HTERT RPE-1 (cell line): Measurements from ENCODE around the gene PDLIM1.
"Not testable (repeated sequence)": the region's sequence is repeated elsewhere in the genome, so short reads cannot be mapped to it uniquely, and the experiment has no call there.

ENCODE experiments used
- in situ Hi-C: fragments of 300-500 bp; cut with MboI; formaldehyde crosslinking; loops from 4 replicates; pipeline ENCODE4 v1.14.3; 2020; ENCODE audit warnings: low sequenced_read_pairs

PDLIM1 gene

DNA sequence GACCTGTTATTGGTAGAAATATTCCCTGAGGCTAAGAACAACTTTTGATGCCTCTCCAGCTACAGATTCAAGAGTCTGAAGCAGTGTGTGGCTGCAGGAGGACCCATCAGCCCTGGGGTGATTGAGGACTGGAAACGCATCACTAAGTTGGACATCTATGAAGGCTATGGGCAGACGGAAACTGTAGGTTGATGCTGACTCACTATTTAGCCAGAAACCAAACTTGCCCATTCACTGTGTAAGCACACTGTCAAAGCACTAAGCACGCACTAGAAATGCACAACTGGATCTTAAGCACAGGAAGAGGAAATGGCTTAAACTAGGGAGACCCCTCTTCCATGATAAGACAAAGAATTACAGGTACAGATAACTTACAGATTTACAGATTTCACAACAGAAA is 76.0 kb downstream of the PDLIM1 start:
- in situ Hi-C loops = no loop called here

DNA sequence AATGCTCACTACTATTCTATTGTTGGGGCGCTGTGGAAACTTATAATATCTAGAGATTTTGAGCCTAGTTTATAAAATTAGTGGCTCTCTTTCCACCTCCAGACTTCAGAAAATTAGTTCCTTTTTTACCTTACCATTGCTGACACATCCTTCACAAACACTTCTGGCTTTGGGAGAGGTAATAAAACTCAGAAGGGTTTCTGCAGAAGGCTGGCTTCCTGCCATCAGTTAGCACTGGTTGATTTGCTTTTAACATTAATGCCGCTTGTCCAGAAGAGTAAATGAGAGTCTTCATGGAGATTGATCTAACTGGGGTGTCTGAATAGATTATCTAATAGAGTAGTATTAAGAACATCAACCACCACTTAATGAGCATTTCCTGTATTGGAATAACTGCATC is 76.4 kb downstream of the PDLIM1 start:
- in situ Hi-C loops = no loop called here

DNA sequence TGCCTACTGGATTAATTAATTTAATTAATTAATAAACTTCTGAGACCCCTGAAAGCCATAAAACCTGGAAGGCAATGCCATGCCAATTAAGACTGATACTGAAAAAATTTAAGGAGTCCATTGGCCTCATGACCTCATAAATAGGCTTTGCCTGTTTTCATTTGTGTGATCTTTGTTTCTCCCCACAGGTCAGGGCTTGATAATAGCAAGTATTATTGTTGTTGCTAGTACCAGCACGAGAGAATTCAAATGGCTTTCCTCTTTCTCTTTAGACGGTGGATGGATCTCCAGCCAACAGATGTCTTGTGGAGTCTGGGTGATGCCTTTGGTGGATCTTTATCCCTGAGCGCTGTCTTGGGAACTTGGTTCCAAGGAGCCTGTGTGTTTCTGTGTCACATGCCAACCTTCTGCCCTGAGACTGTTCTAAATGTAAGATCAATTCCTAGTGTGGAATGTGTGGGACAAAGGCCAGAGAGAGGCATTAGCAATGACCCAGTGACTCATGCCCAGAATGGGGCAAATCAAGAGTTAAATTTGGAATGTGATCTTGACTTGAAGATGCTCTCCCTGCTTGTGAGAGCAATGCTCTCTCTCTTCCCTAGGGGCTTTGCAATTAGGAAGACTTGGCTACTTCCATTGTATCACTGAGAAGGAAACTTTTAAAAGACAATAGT is 79.1 kb downstream of the PDLIM1 start:
- in situ Hi-C loops = no loop called here

DNA sequence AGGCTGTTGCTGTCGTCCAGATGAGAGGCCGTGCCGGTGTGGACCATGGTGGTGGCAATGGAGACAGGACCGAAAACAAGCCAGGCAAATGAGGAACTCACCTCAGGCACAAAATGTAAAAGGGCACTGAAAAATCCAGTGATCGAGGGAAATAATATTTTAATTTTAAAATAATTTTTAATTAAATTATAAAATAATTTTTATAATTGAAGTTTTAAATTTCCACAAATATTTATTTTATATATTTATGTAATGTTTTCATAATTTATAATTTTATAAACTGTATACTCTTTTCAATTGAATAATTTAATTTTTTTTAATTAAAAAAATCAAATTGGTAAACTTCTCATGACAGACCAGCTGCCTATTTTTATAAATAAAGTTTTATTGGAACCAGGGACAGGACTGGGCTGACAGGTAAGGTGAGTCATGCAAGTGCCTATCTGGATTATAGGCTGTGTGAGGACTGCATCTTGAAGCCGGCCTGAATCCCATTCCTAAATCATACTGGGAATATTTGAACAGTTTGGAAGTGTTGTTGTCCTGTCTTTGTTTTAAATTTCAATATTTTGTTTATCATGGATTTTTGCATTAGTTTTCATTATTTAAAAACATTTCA is 81.2 kb downstream of the PDLIM1 start:
- in situ Hi-C loops = no loop called here

DNA sequence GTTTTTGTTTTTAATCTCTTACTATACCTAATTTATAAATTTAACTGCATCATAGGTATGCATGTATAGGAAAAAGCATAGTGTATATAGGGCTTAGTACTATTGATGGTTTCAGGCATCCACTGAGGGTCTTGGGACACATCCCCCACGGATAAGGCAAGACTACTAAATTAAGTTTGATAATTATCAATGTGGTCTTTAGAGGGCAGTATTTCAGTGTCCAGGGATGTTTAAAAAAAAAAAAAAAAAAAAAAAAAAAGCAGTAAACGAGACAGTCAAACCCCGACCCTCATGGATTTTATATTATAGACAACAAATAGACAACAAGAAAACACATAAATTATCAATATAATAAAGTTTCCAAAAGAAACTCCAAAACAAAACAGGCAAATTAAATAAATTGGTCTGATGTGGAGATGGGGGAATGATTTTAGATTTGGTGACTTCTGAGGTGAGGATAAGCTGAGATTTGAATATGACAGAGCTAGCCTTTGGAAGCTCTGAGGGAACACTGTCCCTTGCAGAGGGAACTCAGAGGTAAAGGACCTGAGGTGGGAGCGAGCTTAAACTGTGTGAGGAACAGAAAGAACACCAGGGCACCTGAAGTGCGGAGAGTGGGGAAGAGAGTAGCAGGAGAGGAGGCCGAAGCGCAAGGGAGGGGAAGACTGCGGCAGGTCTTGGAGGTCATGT is 82.0 kb downstream of the PDLIM1 start:
- in situ Hi-C loops = no loop called here

DNA sequence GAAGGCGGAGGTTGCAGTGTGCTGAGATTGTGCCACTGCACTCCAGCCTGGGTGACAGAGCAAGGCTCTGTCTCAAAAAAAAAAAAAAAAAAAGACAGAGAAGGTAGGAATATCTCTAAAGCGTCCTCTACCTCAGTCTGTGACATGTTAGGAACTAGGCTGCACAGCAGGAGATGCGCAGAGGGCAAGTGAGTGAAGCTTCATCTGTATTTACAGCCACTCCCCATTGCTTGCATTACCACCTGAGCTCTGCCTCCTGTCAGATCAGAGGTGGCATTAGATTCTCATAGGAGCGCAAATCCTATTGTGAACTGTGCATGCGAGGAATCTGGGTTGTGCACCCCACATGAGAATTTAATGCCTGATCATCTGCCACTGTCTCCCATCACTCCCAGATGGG is 87.9 kb downstream of the PDLIM1 start:
- in situ Hi-C loops = not testable (repeated sequence)

DNA sequence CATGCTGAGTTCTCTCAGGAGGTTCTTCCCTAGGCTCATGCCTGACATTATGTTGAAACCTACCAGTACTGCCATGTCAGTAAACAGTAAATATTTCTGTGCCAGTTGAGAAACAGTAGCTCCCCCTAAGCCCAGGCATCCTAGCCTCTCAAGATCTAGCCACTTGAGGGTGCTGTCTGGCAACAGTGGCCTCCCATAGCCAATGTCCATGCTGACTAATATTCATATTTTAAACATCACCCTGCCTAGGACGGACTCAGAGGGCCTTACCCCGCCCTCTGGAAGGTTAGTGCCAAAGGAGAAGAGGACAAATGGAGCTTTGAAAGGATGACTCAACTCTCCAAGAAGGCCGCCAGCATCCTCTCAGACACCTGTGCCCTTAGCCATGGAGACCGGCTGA is 89.1 kb downstream of the PDLIM1 start:
- in situ Hi-C loops = no loop called here

DNA sequence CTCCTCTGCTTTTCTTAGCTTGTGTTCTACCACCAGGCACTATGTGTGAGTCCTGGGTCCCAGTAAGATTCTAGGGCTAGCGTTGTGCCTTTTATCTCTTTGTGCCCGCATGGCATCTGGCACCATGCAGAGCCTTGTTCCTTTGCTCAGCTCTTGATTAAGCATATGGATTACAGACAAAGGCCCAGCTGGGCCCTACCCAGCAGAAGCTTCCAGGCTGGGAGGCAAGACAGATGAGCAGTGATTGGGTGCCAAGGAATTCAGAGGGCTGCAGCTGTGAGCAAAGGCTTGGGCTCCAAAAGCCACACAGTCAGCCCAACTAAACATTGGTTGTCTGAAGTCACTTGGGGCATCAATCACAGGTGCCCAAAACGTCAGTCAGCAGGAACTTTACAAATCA is 94.8 kb downstream of the PDLIM1 start:
- in situ Hi-C loops = no loop called here

DNA sequence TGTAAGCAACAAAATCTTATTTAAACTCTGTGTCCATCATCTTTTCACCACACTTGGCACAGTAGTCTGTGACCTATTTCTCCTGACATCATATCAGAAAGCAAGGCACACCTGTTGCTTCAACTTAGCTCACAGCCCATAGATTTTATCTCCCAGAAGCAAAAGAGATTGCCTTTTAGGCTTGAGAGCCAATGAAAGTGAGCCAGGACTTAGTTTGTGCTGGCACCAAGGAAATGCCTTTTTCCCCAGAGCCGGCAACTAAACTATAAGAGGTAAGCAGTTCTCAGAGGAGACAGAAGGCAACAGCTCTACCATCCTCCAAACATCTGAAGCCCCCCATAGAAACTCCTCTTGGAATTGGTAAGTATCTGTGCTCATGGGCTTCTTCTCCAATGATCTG is 96.9 kb downstream of the PDLIM1 start, which contains the start of gene ACSM6:
Gene ACSM6 (plus strand): TSS at position 295 of the 400 bp plus-strand sequence. CDS start 248 bp downstream, outside the sequence.
- in situ Hi-C loops = no loop called here

DNA sequence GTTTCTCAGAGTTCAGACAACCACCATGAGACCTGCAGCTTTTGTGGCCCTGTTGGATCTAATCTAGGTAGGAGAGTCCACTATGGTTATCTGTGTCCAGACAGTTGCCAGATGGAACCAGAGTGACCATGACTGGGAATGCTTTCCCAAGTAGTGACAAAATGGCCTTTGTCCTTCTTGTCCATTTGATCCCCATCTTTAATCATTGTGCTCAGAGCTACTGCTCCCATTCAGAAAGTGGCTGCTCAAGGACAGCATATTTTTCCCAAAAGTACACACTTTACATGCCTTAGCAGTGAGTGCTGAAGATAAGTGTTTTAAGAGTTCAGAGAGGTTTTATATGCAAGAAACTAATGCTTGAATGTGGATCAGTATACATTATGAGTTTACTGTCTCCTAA is 102.2 kb downstream of the PDLIM1 start:
- in situ Hi-C loops = no loop called here

DNA sequence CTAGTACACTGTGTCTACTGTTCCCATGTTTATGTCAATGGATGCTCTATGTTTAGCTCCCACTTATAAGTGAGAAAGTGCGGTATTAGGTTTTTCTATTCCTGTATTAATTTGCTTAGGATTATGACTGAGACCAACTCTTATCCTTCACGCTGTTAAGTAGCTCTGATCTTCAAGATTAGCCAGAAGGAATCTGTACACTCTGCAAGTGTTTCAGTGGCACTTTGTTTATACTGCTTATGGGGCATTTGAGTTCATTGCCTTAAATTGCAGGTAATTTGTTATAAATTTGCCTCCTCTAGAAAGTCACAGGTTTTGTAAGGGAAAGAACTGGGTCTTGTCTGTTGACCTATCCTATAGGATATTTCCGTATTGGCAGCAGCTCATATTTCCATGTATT is 103.2 kb downstream of the PDLIM1 start:
- in situ Hi-C loops = no loop called here
